ENCODE data around the gene CPNE1. TPM values are rescaled to one million over a fixed set of nuclear protein-coding genes. Genes with fewer than 3 reads are reported as not detected.

CPNE1 gene
- total RNA-seq, 1 experiment from 2014 or later = 192 TPM

GRCh38 chr20:35600176-35600992, 64.3 kb downstream of the CPNE1 start:
- DNase-seq (ENCODE audit: low read depth) = no peak

GRCh38 chr20:35599776-35600120, 65.0 kb downstream of the CPNE1 start:
- no peak for DNase-seq (ENCODE audit: low read depth)

GRCh38 chr20:35598899-35599775, 65.6 kb downstream of the CPNE1 start:
- DNase-seq (ENCODE audit: low read depth) = no peak

- no peak for DNase-seq (ENCODE audit: low read depth)
Measured at GRCh38 chr20:35598476-35598875, 66.2 kb downstream of the CPNE1 start.

- DNase-seq (ENCODE audit: low read depth) = no peak
Measured at GRCh38 chr20:35597186-35597585, 67.5 kb downstream of the CPNE1 start.

- DNase-seq (ENCODE audit: low read depth) = no peak
Measured at GRCh38 chr20:35595901-35596300, 68.8 kb downstream of the CPNE1 start.

- no peak for DNase-seq (ENCODE audit: low read depth)
Measured at GRCh38 chr20:35595456-35595855, 69.2 kb downstream of the CPNE1 start.

GRCh38 chr20:35592339-35592974, 72.2 kb downstream of the CPNE1 start:
- DNase-seq (ENCODE audit: low read depth) = no peak

- DNase-seq (ENCODE audit: low read depth) = no peak
Measured at GRCh38 chr20:35588397-35588796, 76.3 kb downstream of the CPNE1 start.

GRCh38 chr20:35587436-35587835, 77.3 kb downstream of the CPNE1 start:
- no peak for DNase-seq (ENCODE audit: low read depth)

- no peak for DNase-seq (ENCODE audit: low read depth)
Measured at GRCh38 chr20:35586751-35587425, 77.8 kb downstream of the CPNE1 start.

- no peak for DNase-seq (ENCODE audit: low read depth)
Measured at GRCh38 chr20:35583636-35584560, 80.8 kb downstream of the CPNE1 start.

- no peak for DNase-seq (ENCODE audit: low read depth)
Measured at GRCh38 chr20:35582741-35583404, 81.8 kb downstream of the CPNE1 start.

GRCh38 chr20:35582131-35582530, 82.6 kb downstream of the CPNE1 start:
- no peak for DNase-seq (ENCODE audit: low read depth)

GRCh38 chr20:35579196-35579595, 85.5 kb downstream of the CPNE1 start:
- DNase-seq (ENCODE audit: low read depth) = no peak

- DNase-seq (ENCODE audit: low read depth) = no peak
Measured at GRCh38 chr20:35578469-35578868, 86.2 kb downstream of the CPNE1 start.

- no peak for DNase-seq (ENCODE audit: low read depth)
Measured at GRCh38 chr20:35576816-35577215, 87.9 kb downstream of the CPNE1 start.

Measured in HT1080 (cell line).